ENCODE data around the gene FAM217B.

DNA sequence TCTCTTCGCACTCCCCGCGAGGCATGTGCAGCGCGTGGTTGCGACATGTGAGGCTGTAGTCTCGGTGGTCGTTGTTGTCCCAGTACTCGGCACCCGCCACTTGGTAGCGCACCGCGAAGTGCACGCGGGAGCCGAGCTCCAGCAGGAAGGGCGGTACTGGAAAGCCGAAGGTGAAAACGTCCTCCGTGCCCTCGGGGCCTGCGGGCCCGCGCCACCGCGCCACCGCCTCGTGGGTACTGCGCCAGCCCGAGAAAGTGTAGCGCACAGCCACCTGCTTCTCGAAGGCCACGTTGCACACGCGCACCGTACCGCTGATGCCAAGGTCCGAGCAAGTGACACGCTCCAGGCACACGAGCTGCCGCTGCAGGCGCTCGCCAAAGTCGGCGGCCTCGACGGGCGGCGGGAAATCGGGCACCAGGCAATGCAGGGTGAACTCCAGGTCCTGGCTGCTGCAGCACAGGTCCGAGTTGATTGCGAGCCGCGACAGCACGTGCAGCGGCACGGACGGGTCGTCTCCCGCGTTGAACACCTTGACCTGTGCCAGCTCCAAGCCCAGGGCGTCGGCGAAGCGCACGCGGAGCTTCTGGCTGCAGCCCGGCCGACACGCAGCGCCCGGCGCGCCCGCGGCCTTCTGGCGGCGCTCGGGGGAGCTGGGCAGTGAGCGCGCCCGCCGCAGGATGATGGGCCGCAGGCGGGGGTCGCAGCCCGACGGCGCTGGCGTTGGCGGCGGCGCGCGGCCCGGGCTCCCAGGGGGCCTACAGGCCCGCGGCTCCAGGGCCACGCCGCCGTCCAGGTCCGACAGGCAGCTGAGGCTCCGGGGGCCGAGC is 924 bp upstream of the FAM217B start:
- TF ChIP-seq TAF1 (IDR thresholded peaks at IDR 0.05; ENCODE audit: borderline replicate concordance, low read depth, low read length) (no peak), POLR2A (IDR thresholded peaks at IDR 0.05; ENCODE audit: low read depth, low read length) (no peak)

Data from GM12892 (cell line).